K562 (cell line): ENCODE results near the gene LAMB3. TPM values are rescaled to one million over a fixed set of nuclear protein-coding genes. Genes with fewer than 3 reads are reported as not detected.

ENCODE experiments used
- ATAC-seq: fragments of 200-7000 bp; cut with Tn5 transposase; 3 replicates; pipeline ENCODE4 v1.9.1; 2020; ENCODE audit warnings: moderate library complexity
- BruUV-seq: library from RNA; stranded (reverse); fragments of 400-500 nt; replicated peaks from 2 replicates; lab custom pipeline; 2021; lab: Mats Ljungman, UMichigan
- CTCF ChIA-PET: fragments of 300-600 bp; formaldehyde crosslinking; extraction: SDS; loops from one replicate; lab custom pipeline; 2021; ENCODE audit warnings: low intra/inter-chr PET ratio; lab: Yijun Ruan, JAX
- POLR2A ChIA-PET: fragments of 300-600, 350-650 bp; sonication (Branson Sonifier 250); formaldehyde crosslinking; extraction: SDS; loops from one replicate; lab custom pipeline; 2021; ENCODE audit warnings: antibody characterized with exemption, inconsistent platforms; lab: Yijun Ruan, JAX
- DNase-seq, 4 experiments: peaks; one replicate each; pipeline versions ENCODE4 v3.0.0 to v3.0.0-alpha.2; 2011 to 2018; ENCODE audit warnings: low spot score in 3 of 4, mixed read lengths in 3 of 4; ENCODE audit errors: extremely low read depth in 1 of 4
- FAIRE-seq: peaks from 2 replicates; lab custom pipeline; 2011; peaks lifted over from hg19 to GRCh38; lab: Jason Lieb, UNC
- H2AFZ ChIP-seq: 2 replicates; pipeline ENCODE4 v1.6.0; 2011; ENCODE audit warnings: low read depth, low read length, control low read depth, inconsistent platforms
- H3K27ac ChIP-seq: fragments of 200-600 bp; 3 replicates; pipeline ENCODE4 v1.8.0; 2011; ENCODE audit warnings: low read depth, mild to moderate bottlenecking, control low read depth, inconsistent platforms, low read length, moderate library complexity, mixed read lengths; ENCODE audit errors: extremely low read depth
- H3K27me3 ChIP-seq, 2 experiments: fragments of 300-600 bp in 1 of 2; 2 replicates in 1 of 2; 3 replicates in 1 of 2; pipeline versions ENCODE4 v1.6.0 to v1.8.0; 2011; ENCODE audit warnings: inconsistent platforms in 2 of 2, low read length in 2 of 2, mild to moderate bottlenecking in 1 of 2, mixed read lengths in 1 of 2, moderate library complexity in 1 of 2; ENCODE audit not compliant: control insufficient read depth in 2 of 2, insufficient read depth in 2 of 2
- H3K36me3 ChIP-seq: fragments of 300-600 bp; 3 replicates; pipeline ENCODE4 v1.8.0; 2011; ENCODE audit warnings: mild to moderate bottlenecking, low read length, inconsistent platforms; ENCODE audit not compliant: control insufficient read depth, insufficient read depth
- H3K4me1 ChIP-seq, 2 experiments: fragments of 200-600 bp in 1 of 2; replicated peaks in 1 of 2; 2 replicates in 1 of 2; 3 replicates in 1 of 2; pipeline versions ENCODE4 v1.5.1 to v1.8.0; 2011; ENCODE audit warnings: inconsistent platforms in 2 of 2, low read length in 2 of 2, mild to moderate bottlenecking in 1 of 2, mixed read lengths in 1 of 2, moderate library complexity in 1 of 2; ENCODE audit not compliant: control insufficient read depth in 2 of 2, insufficient read depth in 2 of 2
- H3K4me2 ChIP-seq: 2 replicates; pipeline ENCODE4 v1.6.1; 2011; ENCODE audit warnings: low read length, control low read depth, inconsistent platforms, mixed read lengths; ENCODE audit not compliant: insufficient read depth
- H3K4me3 ChIP-seq: fragments of 200-600 bp; sonication (generic), shearing (Covaris generic); 2 replicates; pipeline ENCODE4 v1.5.1; 2016; ENCODE audit warnings: control low read depth, inconsistent platforms
- H3K79me2 ChIP-seq: fragments of 200-600 bp; 3 replicates; pipeline ENCODE4 v1.8.0; 2011; ENCODE audit warnings: low read length, inconsistent platforms; ENCODE audit not compliant: control insufficient read depth, insufficient read depth
- H3K9ac ChIP-seq, 2 experiments: 2 replicates each; pipeline versions ENCODE4 v1.6.0 to v1.6.1; 2011; ENCODE audit warnings: low read depth in 2 of 2, low read length in 2 of 2, control low read depth in 1 of 2, inconsistent platforms in 1 of 2, mild to moderate bottlenecking in 1 of 2, mixed read lengths in 1 of 2; ENCODE audit not compliant: insufficient read depth in 1 of 2
- H3K9me1 ChIP-seq: one replicate; pipeline ENCODE4 v1.6.0; 2011; ENCODE audit warnings: inconsistent platforms, mild to moderate bottlenecking, low read length, moderate library complexity; ENCODE audit not compliant: control insufficient read depth, insufficient read depth
- H3K9me3 ChIP-seq: replicated peaks from 2 replicates; pipeline ENCODE4 v1.5.1; 2011; ENCODE audit warnings: low read depth, low read length, inconsistent platforms; ENCODE audit not compliant: control insufficient read depth, insufficient read depth
- H4K20me1 ChIP-seq: replicated peaks from 2 replicates; pipeline ENCODE4 v1.6.1; 2011; ENCODE audit warnings: low read length, inconsistent platforms, mixed read lengths; ENCODE audit not compliant: control insufficient read depth, insufficient read depth
- BDP1 ChIP-seq: IDR thresholded peaks from 3 replicates; pipeline ENCODE4 v1.6.1; 2011; ENCODE audit not compliant: insufficient read length, insufficient read depth
- DLX4 ChIP-seq: fragments of 250-450 bp; sonication (Bioruptor Pico); IDR thresholded peaks from 2 replicates; pipeline ENCODE4 v1.6.1; 2021; ENCODE audit warnings: mild to moderate bottlenecking
- FIP1L1 ChIP-seq: fragments of 200-400 bp; formaldehyde crosslinking; IDR thresholded peaks from 2 replicates; pipeline ENCODE4 v1.6.1; 2018; ENCODE audit warnings: mild to moderate bottlenecking, low read depth, low read length; ENCODE audit not compliant: poor library complexity, severe bottlenecking
- RBM15 ChIP-seq: fragments of 200-400 bp; formaldehyde crosslinking; IDR thresholded peaks from 2 replicates; pipeline ENCODE4 v1.6.1; 2018; ENCODE audit warnings: mild to moderate bottlenecking, low read length, moderate library complexity; ENCODE audit not compliant: insufficient read depth
- STAT6 ChIP-seq: sonication (generic); formaldehyde crosslinking; IDR thresholded peaks from 2 replicates; pipeline ENCODE4 v1.8.1; 2023; ENCODE audit warnings: mild to moderate bottlenecking, missing genetic modification reagents
- ZBTB5 ChIP-seq: fragments of 450-650 bp; IDR thresholded peaks from 2 replicates; pipeline ENCODE4 v1.6.1; 2017; ENCODE audit warnings: antibody characterized with exemption
- ZNF3 ChIP-seq: fragments of 250-450 bp; sonication (Bioruptor Pico); IDR thresholded peaks from 2 replicates; pipeline ENCODE4 v1.5.0; 2021; ENCODE audit warnings: mild to moderate bottlenecking, moderate library complexity
- ZNF551 ChIP-seq: fragments of 250-450 bp; sonication (Bioruptor Pico); IDR thresholded peaks from 2 replicates; pipeline ENCODE4 v1.5.0; 2021; ENCODE audit warnings: mild to moderate bottlenecking, moderate library complexity
- ZNF644 ChIP-seq: fragments of 200-800 bp; sonication (Bioruptor generic); IDR thresholded peaks from 2 replicates; pipeline ENCODE4 v1.6.1; 2016; ENCODE audit warnings: low read depth, missing genetic modification characterization, missing compliant biosample characterization
- WGBS: fragments of 100-300 bp; shearing (Covaris generic); methylation state at CpG from one replicate; pipeline ENCODE4 v1.1.6; 2016; ENCODE audit warnings: low coverage, mixed read lengths; ENCODE audit not compliant: insufficient coverage; ENCODE audit errors: missing lambda C conversion rate; 5-methylcytosine and 5-hydroxymethylcytosine counted together
- in situ Hi-C: fragments of 300-500 bp; cut with MboI; formaldehyde crosslinking; loops from 4 replicates; pipeline ENCODE4 v1.15.0; 2018; ENCODE audit warnings: inconsistent platforms, mixed read lengths
- intact Hi-C: fragments of 100-400 bp; cut with micrococcal nuclease; formaldehyde crosslinking; loops from 2 replicates; pipeline ENCODE4 v1.14.2; 2022
- polyA plus RNA-seq, 8 experiments: library from polyadenylated mRNA; depleted of rRNA in 4 of 8; stranded (reverse) in 5 of 8; unstranded in 3 of 8; fragments of >200 nt; fragmentation: Nextera tagmentation in 2 of 8; fragmentation: Illumina TruSeq in 1 of 8; extraction: Ambion mirVana in 2 of 8; extraction: Trizol in 1 of 8; gene quantifications; 2 replicates each; pipeline versions ENCODE4 v1.2.1 to v1.2.3, GENCODE V29; 2011 to 2014; ENCODE audit warnings: inconsistent platforms in 1 of 8, missing spikeins in 1 of 8
- total RNA-seq, 7 experiments: library from RNA; depleted of rRNA in 6 of 7; stranded (reverse); fragments of >200 nt in 6 of 7; fragmentation: Illumina TruSeq in 2 of 7; extraction: Trizol in 2 of 7; gene quantifications; 2 replicates each; pipeline versions ENCODE4 v1.2.1 to v1.2.3, GENCODE V29; 2011 to 2021; ENCODE audit warnings: low replicate concordance in 1 of 7

LAMB3 gene
- total and polyA plus RNA-seq, 9 of the 15 experiments (the other 6 are each of a cell fraction or from before 2014, with no cell fraction given), result 0.08 to 1.3 (median 0.91) TPM

- H3K79me2 ChIP-seq, result no peaks in the 10 kb centered on the region
- no peaks in the 10 kb centered on the region for H3K4me1 ChIP-seq
- no peaks in the 10 kb centered on the region for H3K9me3 ChIP-seq
- no peak overlapping the region for H3K4me2 ChIP-seq
- H3K36me3 ChIP-seq, result no peaks in the 10 kb centered on the region
- H3K9me1 ChIP-seq, result no peaks in the 10 kb centered on the region
- no peak overlapping the region for H3K9ac ChIP-seq
- no peak for ATAC-seq
- no TSS peak for BruUV-seq
- intact Hi-C loops (loop anchor here (10.0 kb wide), 1 partner anchor 141 kb away; no protein-coding TSS in a partner anchor), in situ Hi-C loops (no loop called here)
- H3K27ac ChIP-seq, result no peak overlapping the region
- no peak for FAIRE-seq
- ChIA-PET POLR2A (interaction anchor here (1.1 kb wide), 1 partner anchor 13 kb away, joined by 3 read pairs; no protein-coding TSS in a partner anchor), CTCF (interaction anchor here (1.3 to 2.3 kb wide), 3 partner anchors 22 to 143 kb away, joined by 3 to 14 read pairs (median 4); no protein-coding TSS in a partner anchor)
- H2AFZ ChIP-seq, result no peak overlapping the region
- WGBS, result 2% methylated on average over 5 of the region's 5 CpGs
- H3K27me3 ChIP-seq, result peaks cover 3 to 24% of the 10 kb centered on the region in 2 experiments; a peak in 2 of 5 replicates
- TF ChIP-seq ZNF644 (tag) (no peak), DLX4 (CRISPR knock-in tag) (no peak), STAT6 (CRISPR knock-in tag) (no peak), BDP1 (no peak), ZBTB5 (no peak), ZNF3 (CRISPR knock-in tag) (no peak), FIP1L1 (no peak), RBM15 (no peak), ZNF551 (CRISPR knock-in tag) (no peak)
- no peak overlapping the region for H3K4me3 ChIP-seq
- H4K20me1 ChIP-seq, result no peaks in the 10 kb centered on the region
- DNase-seq, result no peak
Measured at GRCh38 chr1:209603877-209604276, 48.3 kb downstream of the LAMB3 start.
